ENCODE results near the gene SMAP2.

SMAP2 gene

GRCh38 chr1:40391688-40392145 lies 18.2 kb downstream of the SMAP2 start:
- peak; percentile 59 to 84 for DNase-seq

GRCh38 chr1:40392221-40392620 lies 18.7 kb downstream of the SMAP2 start:
- DNase-seq = peak; percentile 31 to 73

GRCh38 chr1:40393173-40393572 lies 19.6 kb downstream of the SMAP2 start:
- no peak for DNase-seq

- DNase-seq = no peak
Observed at GRCh38 chr1:40394491-40395172, 21.1 kb downstream of the SMAP2 start.

- no peak for DNase-seq
Observed at GRCh38 chr1:40395190-40396175, 22.0 kb downstream of the SMAP2 start.

GRCh38 chr1:40396420-40396819 lies 22.9 kb downstream of the SMAP2 start:
- DNase-seq = no peak

GRCh38 chr1:40397258-40397657 lies 23.7 kb downstream of the SMAP2 start:
- no peak for DNase-seq

GRCh38 chr1:40399984-40400704 lies 26.6 kb downstream of the SMAP2 start:
- no peak for DNase-seq

- DNase-seq = no peak
Observed at GRCh38 chr1:40401473-40402201, 28.1 kb downstream of the SMAP2 start.

GRCh38 chr1:40404670-40405462 lies 31.3 kb downstream of the SMAP2 start:
- DNase-seq = peak; percentile 64 to 71

- no peak for DNase-seq
Observed at GRCh38 chr1:40405812-40406211, 32.3 kb downstream of the SMAP2 start.

GRCh38 chr1:40407453-40407852 lies 33.9 kb downstream of the SMAP2 start:
- DNase-seq = no peak

- DNase-seq = no peak
Observed at GRCh38 chr1:40409467-40409866, 35.9 kb downstream of the SMAP2 start.

- DNase-seq = peak in 1 of 2 experiments; percentile 14
Observed at GRCh38 chr1:40411294-40411693, 37.8 kb downstream of the SMAP2 start.

GRCh38 chr1:40411843-40412242 lies 38.3 kb downstream of the SMAP2 start:
- DNase-seq = no peak

- DNase-seq = no peak
Observed at GRCh38 chr1:40413527-40414252, 40.2 kb downstream of the SMAP2 start.

GRCh38 chr1:40414331-40414730 lies 40.8 kb downstream of the SMAP2 start:
- DNase-seq = no peak

GRCh38 chr1:40416709-40417108 lies 43.2 kb downstream of the SMAP2 start:
- DNase-seq = no peak

GRCh38 chr1:40421431-40422384 lies 48.2 kb downstream of the SMAP2 start:
- DNase-seq = peak; percentile 44 to 76

Data from NCI-H2081 (cell line).